ENCODE measurements around the gene FER1L5. TPM values are rescaled to one million over a fixed set of nuclear protein-coding genes. Genes with fewer than 3 reads are reported as not detected.

The FER1L5 gene
- total RNA-seq, 1 donor from 2014 or later, result 0.05 TPM

DNA sequence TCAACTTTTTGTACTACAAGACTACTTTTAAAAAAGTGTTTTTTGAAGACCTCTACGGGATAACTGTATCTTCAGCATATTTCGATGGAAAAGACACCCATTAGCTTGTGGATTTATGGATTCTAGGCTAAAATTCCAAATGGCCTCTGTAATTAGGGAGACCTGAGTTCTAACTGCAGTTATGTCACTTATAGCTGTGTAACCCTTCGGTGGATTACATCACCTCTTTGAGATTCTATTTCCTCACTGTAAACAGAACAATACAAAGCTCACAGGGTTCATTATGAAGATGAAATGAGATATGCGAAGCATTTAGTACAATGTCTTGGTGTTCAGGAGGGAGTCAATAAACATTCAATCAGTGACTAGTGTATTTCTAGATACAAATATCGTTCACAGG, 73.1 kb downstream of the FER1L5 start:
- intact Hi-C loops (cut with micrococcal nuclease), result no loop called here
- Histone ChIP-seq H3K36me3 (peaks cover 32% of the 10 kb centered on the region), H3K4me1 (no peaks in the 10 kb centered on the region)

GRCh38 chr2:96716388-96716787, 73.8 kb downstream of the FER1L5 start:
- intact Hi-C loops (cut with micrococcal nuclease), result no loop called here
- Histone ChIP-seq H3K27me3 (ENCODE audit: low read depth) (no peaks in the 10 kb centered on the region), H3K36me3 (peaks cover 26% of the 10 kb centered on the region), H3K4me3 (no peak overlapping the region), H3K27ac (replicated peaks) (no peak overlapping the region), H3K9me3 (replicated peaks) (no peaks in the 10 kb centered on the region), H3K4me1 (no peaks in the 10 kb centered on the region)
- DNase-seq, result no peak
- TF ChIP-seq CTCF (IDR thresholded peaks at IDR 0.05; ENCODE audit: borderline replicate concordance), result no peak

More for the DNA sequence above, 73.1 kb downstream of the FER1L5 start:
- Histone ChIP-seq H3K4me3 (no peak overlapping the region), H3K27me3 (ENCODE audit: low read depth) (no peaks in the 10 kb centered on the region), H3K27ac (replicated peaks) (no peak overlapping the region), H3K9me3 (replicated peaks) (no peaks in the 10 kb centered on the region)
- DNase-seq, result no peak
- no peak for TF ChIP-seq CTCF (IDR thresholded peaks at IDR 0.05; ENCODE audit: borderline replicate concordance)

- Histone ChIP-seq H3K27me3 (ENCODE audit: low read depth) (no peaks in the 10 kb centered on the region), H3K27ac (replicated peaks) (no peak overlapping the region), H3K4me3 (no peak overlapping the region), H3K4me1 (no peaks in the 10 kb centered on the region), H3K36me3 (peaks cover 66% of the 10 kb centered on the region), H3K9me3 (replicated peaks) (no peaks in the 10 kb centered on the region)
- no peak for TF ChIP-seq CTCF (IDR thresholded peaks at IDR 0.05; ENCODE audit: borderline replicate concordance)
- intact Hi-C loops (cut with micrococcal nuclease), result no loop called here
- DNase-seq, result no peak
These were observed 83.6 kb downstream of the FER1L5 start for GRCh38 chr2:96726131-96726530.

DNA sequence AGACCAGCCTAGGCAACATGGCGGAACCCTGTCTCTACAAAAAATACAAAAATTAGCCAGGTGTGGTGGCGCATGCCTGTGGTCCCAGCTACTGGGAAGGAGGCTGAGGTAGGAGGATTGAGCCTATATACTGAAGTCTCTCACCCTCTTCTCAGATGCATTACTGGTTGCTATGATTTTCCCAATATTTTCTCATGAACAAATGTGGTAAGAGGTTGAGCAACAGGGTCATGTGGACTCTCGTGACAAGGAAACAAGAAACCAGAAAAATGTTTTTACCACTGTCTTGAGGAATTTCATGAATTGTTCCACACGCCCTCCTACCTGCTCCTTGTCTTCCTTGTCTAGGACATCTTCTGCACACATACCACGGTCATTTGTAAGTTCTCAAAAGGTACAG, 84.9 kb downstream of the FER1L5 start:
- Histone ChIP-seq H3K27ac (replicated peaks) (no peak overlapping the region), H3K36me3 (peaks cover 79% of the 10 kb centered on the region), H3K4me1 (no peaks in the 10 kb centered on the region), H3K9me3 (replicated peaks) (no peaks in the 10 kb centered on the region), H3K4me3 (no peak overlapping the region), H3K27me3 (ENCODE audit: low read depth) (no peaks in the 10 kb centered on the region)
- intact Hi-C loops (cut with micrococcal nuclease), result no loop called here
- TF ChIP-seq CTCF (IDR thresholded peaks at IDR 0.05; ENCODE audit: borderline replicate concordance), result no peak
- no peak for DNase-seq

GRCh38 chr2:96729748-96730147, 87.2 kb downstream of the FER1L5 start:
- Histone ChIP-seq H3K27me3 (ENCODE audit: low read depth) (no peaks in the 10 kb centered on the region), H3K27ac (replicated peaks) (peak overlapping the region; percentile 41), H3K36me3 (peaks cover 89% of the 10 kb centered on the region), H3K4me1 (peaks cover 16% of the 10 kb centered on the region), H3K4me3 (no peak overlapping the region), H3K9me3 (replicated peaks) (no peaks in the 10 kb centered on the region)
- intact Hi-C loops (cut with micrococcal nuclease), result no loop called here
- TF ChIP-seq CTCF (IDR thresholded peaks at IDR 0.05; ENCODE audit: borderline replicate concordance), result no peak
- DNase-seq, result no peak

DNA sequence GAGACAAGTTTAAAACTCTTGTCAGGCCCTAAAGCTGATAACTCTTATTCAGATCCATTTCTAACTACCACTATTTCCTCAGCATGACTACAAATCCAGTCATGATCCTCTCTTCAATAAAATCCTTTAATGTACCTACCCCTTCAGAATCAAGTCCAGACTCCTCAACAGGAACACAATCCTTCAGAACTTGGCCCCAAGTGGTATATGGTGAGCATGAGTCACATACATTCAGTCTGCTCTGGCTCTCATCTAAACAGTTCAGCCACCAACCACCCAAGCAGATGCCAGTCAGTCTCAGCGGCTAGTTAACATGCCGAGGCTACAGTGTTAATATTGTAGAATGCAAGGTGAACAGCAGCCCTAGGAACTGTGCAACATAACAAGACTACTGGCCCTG, 87.6 kb downstream of the FER1L5 start:
- TF ChIP-seq CTCF (IDR thresholded peaks at IDR 0.05; ENCODE audit: borderline replicate concordance), result no peak
- no peak for DNase-seq
- Histone ChIP-seq H3K9me3 (replicated peaks) (no peaks in the 10 kb centered on the region), H3K36me3 (peaks cover 86% of the 10 kb centered on the region), H3K27ac (replicated peaks) (peak overlapping the region; percentile 41), H3K4me3 (no peak overlapping the region), H3K27me3 (ENCODE audit: low read depth) (no peaks in the 10 kb centered on the region), H3K4me1 (peaks cover 20% of the 10 kb centered on the region)
- intact Hi-C loops (cut with micrococcal nuclease), result no loop called here

Measured in left ventricle myocardium inferior (tissue), 1 donor.